ENCODE measurements around the gene KCNQ1. TPM values are rescaled to one million over a fixed set of nuclear protein-coding genes. Genes with fewer than 3 reads are reported as not detected.

KCNQ1 gene
- total and polyA plus RNA-seq, 2 donors (not counting 3 experiments of a cell fraction or from before 2014, with no cell fraction given): 0.07 to 0.09 TPM

- FAIRE-seq: no peak
- no TSS peak for BruUV-seq (replicated peaks)
- peaks cover 45 to 51% of the 10 kb centered on the region in 2 experiments for H3K27me3 ChIP-seq (ENCODE audit: control insufficient read depth in 2 of 2, insufficient read depth in 2 of 2, low read length in 2 of 2)
- no peaks in the 10 kb centered on the region for H3K36me3 ChIP-seq (ENCODE audit: control insufficient read depth in 2 of 2, extremely low read depth in 1 of 2, insufficient read depth in 2 of 2, low read length in 2 of 2)
- no peak overlapping the region for H3K9ac ChIP-seq (replicated peaks; ENCODE audit: extremely low read depth, insufficient read depth, low read length)
- dilution Hi-C loops (cut with MboI; ENCODE audit: extremely low pct_ligation_motif_present, low sequenced_read_pairs): no loop called here
- H3K9me1 ChIP-seq (replicated peaks; ENCODE audit: control insufficient read depth, extremely low read depth, insufficient read depth, low read length): no peaks in the 10 kb centered on the region
- ChIA-PET POLR2A (interaction anchor here (0.6 kb wide), 1 partner anchor 250 kb away, joined by 8 read pairs; no protein-coding TSS in a partner anchor), CTCF (interaction anchor here (0.6 to 1.7 kb wide), 2 partner anchors 19 to 335 kb away, joined by 3 to 5 read pairs; no protein-coding TSS in a partner anchor)
- DNase-seq (ENCODE audit: low read depth, low spot score): no peak
- intact Hi-C loops (cut with micrococcal nuclease): no loop called here
- no peaks in the 10 kb centered on the region for H3K9me3 ChIP-seq (replicated peaks; ENCODE audit: control insufficient read depth, insufficient read depth, low read length)
- H3K4me2 ChIP-seq (ENCODE audit: insufficient read depth, low read length): no peak overlapping the region
- no peaks in the 10 kb centered on the region for H3K79me2 ChIP-seq (ENCODE audit: control insufficient read depth, insufficient read depth, low read length)
- H3K4me3 ChIP-seq (replicated peaks in 1 of 3; ENCODE audit: insufficient read depth in 1 of 3, low read depth in 1 of 3, low read length in 3 of 3): no peak overlapping the region
- H2AFZ ChIP-seq (ENCODE audit: low read depth, low read length): no peak overlapping the region
- TF ChIP-seq POLR2AphosphoS5 (IDR thresholded peaks at IDR 0.05; ENCODE audit: insufficient read depth, low read depth, low read length): no peak
- no peak overlapping the region for H3K27ac ChIP-seq (ENCODE audit: insufficient read depth, low read depth, low read length)
- H3K4me1 ChIP-seq (ENCODE audit: control insufficient read depth, extremely low read depth, insufficient read depth, low read length): no peaks in the 10 kb centered on the region
- no peaks in the 10 kb centered on the region for H4K20me1 ChIP-seq (replicated peaks; ENCODE audit: control insufficient read depth, extremely low read depth, insufficient read depth, low read length)
These were observed 423.8 kb downstream of the KCNQ1 start for GRCh38 chr11:2868506-2869133.

- Histone ChIP-seq H3K27me3 (ENCODE audit: control insufficient read depth in 2 of 2, insufficient read depth in 2 of 2, low read length in 2 of 2) (peaks cover 45 to 50% of the 10 kb centered on the region in 2 experiments), H4K20me1 (replicated peaks; ENCODE audit: control insufficient read depth, extremely low read depth, insufficient read depth, low read length) (no peaks in the 10 kb centered on the region), H3K36me3 (ENCODE audit: control insufficient read depth in 2 of 2, extremely low read depth in 1 of 2, insufficient read depth in 2 of 2, low read length in 2 of 2) (no peaks in the 10 kb centered on the region), H3K9ac (replicated peaks; ENCODE audit: extremely low read depth, insufficient read depth, low read length) (no peak overlapping the region), H3K4me2 (ENCODE audit: insufficient read depth, low read length) (no peak overlapping the region), H3K9me3 (replicated peaks; ENCODE audit: control insufficient read depth, insufficient read depth, low read length) (no peaks in the 10 kb centered on the region), H2AFZ (ENCODE audit: low read depth, low read length) (no peak overlapping the region), H3K4me3 (replicated peaks in 1 of 3; ENCODE audit: insufficient read depth in 1 of 3, low read depth in 1 of 3, low read length in 3 of 3) (no peak overlapping the region), H3K79me2 (ENCODE audit: control insufficient read depth, insufficient read depth, low read length) (no peaks in the 10 kb centered on the region), H3K4me1 (ENCODE audit: control insufficient read depth, extremely low read depth, insufficient read depth, low read length) (no peaks in the 10 kb centered on the region), H3K27ac (ENCODE audit: insufficient read depth, low read depth, low read length) (no peak overlapping the region), H3K9me1 (replicated peaks; ENCODE audit: control insufficient read depth, extremely low read depth, insufficient read depth, low read length) (no peaks in the 10 kb centered on the region)
- TF ChIP-seq MAX (IDR thresholded peaks at IDR 0.05; ENCODE audit: insufficient read depth, insufficient read length): no peak
- TF ChIP-seq EZH2 (IDR thresholded peaks at IDR 0.05; ENCODE audit: borderline replicate concordance, low read depth, low read length, severe bottlenecking): peak; percentile 87
- no peak for FAIRE-seq
- ChIA-PET CTCF (interaction anchor here (1.7 kb wide), 1 partner anchor 336 kb away, joined by 5 read pairs; no protein-coding TSS in a partner anchor), POLR2A (interaction anchor here (0.6 kb wide), 1 partner anchor 250 kb away, joined by 8 read pairs; no protein-coding TSS in a partner anchor)
- no peak for DNase-seq (ENCODE audit: low read depth, low spot score)
- BruUV-seq (replicated peaks): no TSS peak
- dilution Hi-C loops (cut with MboI; ENCODE audit: extremely low pct_ligation_motif_present, low sequenced_read_pairs): no loop called here
- intact Hi-C loops (cut with micrococcal nuclease): no loop called here
These were observed 424.3 kb downstream of the KCNQ1 start for GRCh38 chr11:2869134-2869526.
